K562 (cell line): ENCODE data around the gene ETFRF1. TPM values are rescaled to one million over a fixed set of nuclear protein-coding genes. Genes with fewer than 3 reads are reported as not detected.
A peak's percentile ranks its signal among the peaks of the same experiment; 100 is the strongest.

Experiments used
- ETV1 ChIP-seq: fragments of 450-650 bp; conservative IDR thresholded peaks from 2 replicates; pipeline ENCODE4 v1.6.1; 2016; ENCODE audit warnings: missing genetic modification characterization, control low read depth, low read depth, missing compliant biosample characterization
- KAT7 ChIP-seq: sonication (generic); formaldehyde crosslinking; IDR thresholded peaks from 2 replicates; pipeline ENCODE4 v1.8.0; 2022; ENCODE audit warnings: missing genetic modification reagents, mild to moderate bottlenecking, borderline replicate concordance
- LCOR ChIP-seq: sonication (generic); formaldehyde crosslinking; IDR thresholded peaks from 2 replicates; pipeline ENCODE4 v1.8.0; 2022; ENCODE audit warnings: mild to moderate bottlenecking, missing genetic modification reagents
- MCM3 ChIP-seq: fragments of 450-650 bp; IDR thresholded peaks from 2 replicates; pipeline ENCODE4 v1.6.1; 2016
- MGA ChIP-seq: fragments of 450-650 bp; IDR thresholded peaks from 2 replicates; pipeline ENCODE4 v1.6.1; 2016; ENCODE audit warnings: mild to moderate bottlenecking, moderate library complexity
- NEUROD1 ChIP-seq: fragments of 150-350 bp; IDR thresholded peaks from 2 replicates; pipeline ENCODE4 v1.6.1; 2014; ENCODE audit warnings: borderline replicate concordance, low read length, low read depth; ENCODE audit not compliant: partially characterized antibody
- POLR2B ChIP-seq: fragments of 450-650 bp; IDR thresholded peaks from 2 replicates; pipeline ENCODE4 v1.6.1; 2018; ENCODE audit warnings: low read depth; ENCODE audit not compliant: partially characterized antibody
- RCOR1 ChIP-seq, 2 experiments: IDR thresholded peaks; 2 replicates each; pipeline ENCODE4 v1.6.1; 2012; ENCODE audit warnings: low read depth in 2 of 2, low read length in 2 of 2, borderline replicate concordance in 1 of 2, improper control_type of control experiment in 1 of 2
- RNF2 ChIP-seq: sonication (generic); IDR thresholded peaks from 2 replicates; pipeline ENCODE4 v1.6.1; 2016
- STAT5A ChIP-seq: IDR thresholded peaks from 2 replicates; pipeline ENCODE4 v1.6.1; 2012; ENCODE audit warnings: low read length, inconsistent platforms, borderline replicate concordance
- ZNF589 ChIP-seq: fragments of 200-800 bp; sonication (Bioruptor generic); IDR thresholded peaks from 2 replicates; pipeline ENCODE4 v1.6.1; 2016; ENCODE audit warnings: low read depth, missing genetic modification characterization, missing compliant biosample characterization
- polyA plus RNA-seq, 8 experiments: library from polyadenylated mRNA; depleted of rRNA in 4 of 8; stranded (reverse) in 5 of 8; unstranded in 3 of 8; fragments of >200 nt; fragmentation: Nextera tagmentation in 2 of 8; fragmentation: Illumina TruSeq in 1 of 8; extraction: Ambion mirVana in 2 of 8; extraction: Trizol in 1 of 8; gene quantifications; 2 replicates each; pipeline versions ENCODE4 v1.2.1 to v1.2.3, GENCODE V29; 2011 to 2014; ENCODE audit warnings: inconsistent platforms in 1 of 8, missing spikeins in 1 of 8
- total RNA-seq, 7 experiments: library from RNA; depleted of rRNA in 6 of 7; stranded (reverse); fragments of >200 nt in 6 of 7; fragmentation: Illumina TruSeq in 2 of 7; extraction: Trizol in 2 of 7; gene quantifications; 2 replicates each; pipeline versions ENCODE4 v1.2.1 to v1.2.3, GENCODE V29; 2011 to 2021; ENCODE audit warnings: low replicate concordance in 1 of 7
- TF ChIP-seq, protein P1 (sequence below): fragments of 250-450 bp; sonication (Bioruptor Pico); IDR thresholded peaks from 2 replicates; pipeline ENCODE4 v1.8.0; 2022; ENCODE audit warnings: inconsistent platforms
- TF ChIP-seq, protein P2 (sequence below): sonication (generic); formaldehyde crosslinking; IDR thresholded peaks from 2 replicates; pipeline ENCODE4 v1.9.0; 2022; ENCODE audit warnings: mild to moderate bottlenecking, missing genetic modification reagents

Gene ETFRF1
- total and polyA plus RNA-seq, 9 of the 15 experiments (the other 6 are each of a cell fraction or from before 2014, with no cell fraction given), result 16.1 to 107 (median 33.7) TPM

DNA sequence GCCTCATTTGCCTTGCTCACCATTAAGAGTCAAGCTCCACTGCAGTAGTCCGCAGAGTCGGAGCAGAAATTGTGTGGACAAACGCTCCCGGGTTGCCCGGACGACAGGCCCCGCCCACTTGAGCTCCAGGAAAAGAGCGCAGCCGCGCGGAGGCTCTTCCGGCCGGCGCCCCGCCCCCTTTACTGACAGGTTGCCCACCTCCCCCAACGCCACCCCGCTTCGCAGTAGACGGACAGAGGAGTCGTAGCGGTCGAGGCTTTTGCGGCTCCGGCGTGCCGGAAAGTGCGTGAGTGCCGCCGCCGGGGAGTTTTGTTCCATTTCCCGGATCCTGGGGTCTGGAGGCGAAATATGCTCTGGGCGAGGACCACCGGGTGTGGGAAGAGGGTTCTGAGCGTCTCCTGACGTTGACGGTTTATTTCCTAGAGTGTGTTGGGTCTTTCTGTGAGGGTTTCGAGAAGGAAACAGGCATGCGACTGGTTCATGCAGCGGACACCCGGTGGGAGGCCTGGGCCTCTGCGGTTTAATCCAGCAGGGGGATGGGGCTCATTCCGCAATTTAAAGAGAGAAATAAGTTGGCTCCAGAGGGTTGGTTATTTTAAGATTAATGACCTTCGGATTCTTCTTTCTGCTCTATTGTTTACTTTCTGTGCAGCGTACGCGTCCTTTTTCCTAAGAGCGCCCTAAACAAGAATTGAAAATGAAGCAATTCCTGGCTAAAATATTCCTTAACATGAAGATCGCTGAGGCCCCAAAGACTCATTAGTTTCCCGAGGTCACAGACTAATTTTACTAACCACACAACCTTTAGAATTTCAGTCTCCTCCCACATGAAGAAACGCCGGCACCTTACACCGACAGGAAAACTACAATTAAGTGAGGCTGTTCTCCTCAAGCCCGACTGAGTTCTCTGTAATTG lies at the start of gene ETFRF1, which contains the start of gene DNAI7 (continued):
- TF ChIP-seq MGA (peak; percentile 75), STAT5A (0 out of 2 replicates have a peak, but pooled peaks have one; percentile 7), ETV1 (tag) (peak; percentile 40), POLR2B (peak; percentile 92), KAT7 (CRISPR knock-in tag) (no peak; the same call in 1 of the 2 replicates), ZNF589 (CRISPR knock-in tag) (no peak), NEUROD1 (peak; percentile 36), RNF2 (peak; percentile 55; the same call in 1 of the 2 replicates), LCOR (0 out of 2 replicates have a peak, but pooled peaks have one; percentile 43), RCOR1 (IDR thresholded peaks at IDR 0.05; ENCODE audit: borderline replicate concordance in 1 of 2, low read depth in 2 of 2, low read length in 2 of 2) (peak in 1 of 2 experiments; percentile 20; a peak in 1 of 4 replicates), MCM3 (no peak)
- TF ChIP-seq, protein P1, sequence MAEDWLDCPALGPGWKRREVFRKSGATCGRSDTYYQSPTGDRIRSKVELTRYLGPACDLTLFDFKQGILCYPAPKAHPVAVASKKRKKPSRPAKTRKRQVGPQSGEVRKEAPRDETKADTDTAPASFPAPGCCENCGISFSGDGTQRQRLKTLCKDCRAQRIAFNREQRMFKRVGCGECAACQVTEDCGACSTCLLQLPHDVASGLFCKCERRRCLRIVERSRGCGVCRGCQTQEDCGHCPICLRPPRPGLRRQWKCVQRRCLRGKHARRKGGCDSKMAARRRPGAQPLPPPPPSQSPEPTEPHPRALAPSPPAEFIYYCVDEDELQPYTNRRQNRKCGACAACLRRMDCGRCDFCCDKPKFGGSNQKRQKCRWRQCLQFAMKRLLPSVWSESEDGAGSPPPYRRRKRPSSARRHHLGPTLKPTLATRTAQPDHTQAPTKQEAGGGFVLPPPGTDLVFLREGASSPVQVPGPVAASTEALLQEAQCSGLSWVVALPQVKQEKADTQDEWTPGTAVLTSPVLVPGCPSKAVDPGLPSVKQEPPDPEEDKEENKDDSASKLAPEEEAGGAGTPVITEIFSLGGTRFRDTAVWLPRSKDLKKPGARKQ (CRISPR knock-in tag), result no peak
- TF ChIP-seq, protein P2, sequence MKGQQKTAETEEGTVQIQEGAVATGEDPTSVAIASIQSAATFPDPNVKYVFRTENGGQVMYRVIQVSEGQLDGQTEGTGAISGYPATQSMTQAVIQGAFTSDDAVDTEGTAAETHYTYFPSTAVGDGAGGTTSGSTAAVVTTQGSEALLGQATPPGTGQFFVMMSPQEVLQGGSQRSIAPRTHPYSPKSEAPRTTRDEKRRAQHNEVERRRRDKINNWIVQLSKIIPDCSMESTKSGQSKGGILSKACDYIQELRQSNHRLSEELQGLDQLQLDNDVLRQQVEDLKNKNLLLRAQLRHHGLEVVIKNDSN, result no peak
